NOMO-1 treated with DMSO at 0.1 percent for 48 hours (cell line): ENCODE measurements around the gene THBS4.
"Not testable (repeated sequence)": the region's sequence is repeated elsewhere in the genome, so short reads cannot be mapped to it uniquely, and the experiment has no call there.

ENCODE experiments used
- DNase-seq: peaks from one replicate; lab custom pipeline; 2025; ENCODE audit not compliant: unreplicated experiment; lab: John Stamatoyannopoulos, UW

The THBS4 gene

GRCh38 chr5:80076131-80077050 is 41.2 kb downstream of the THBS4 start:
- no peak for DNase-seq

GRCh38 chr5:80077051-80077714 is 42.0 kb downstream of the THBS4 start:
- DNase-seq = no peak

GRCh38 chr5:80078921-80079320 is 43.8 kb downstream of the THBS4 start:
- DNase-seq = no peak

GRCh38 chr5:80082281-80082680 is 47.1 kb downstream of the THBS4 start:
- DNase-seq = no peak

GRCh38 chr5:80082731-80083100 is 47.6 kb downstream of the THBS4 start:
- DNase-seq = no peak

GRCh38 chr5:80083101-80083890 is 48.1 kb downstream of the THBS4 start:
- peak; percentile 75 for DNase-seq

GRCh38 chr5:80090884-80091166 is 55.7 kb downstream of the THBS4 start:
- DNase-seq = no peak

- DNase-seq = peak; percentile 71
Measured at GRCh38 chr5:80091792-80092192, 56.6 kb downstream of the THBS4 start.

GRCh38 chr5:80092486-80093107 is 57.4 kb downstream of the THBS4 start:
- DNase-seq = no peak

- no peak for DNase-seq
Measured at GRCh38 chr5:80093796-80094195, 58.6 kb downstream of the THBS4 start.

GRCh38 chr5:80094236-80094738 is 59.1 kb downstream of the THBS4 start:
- no peak for DNase-seq

GRCh38 chr5:80097451-80097850 is 62.3 kb downstream of the THBS4 start:
- DNase-seq = no peak

GRCh38 chr5:80101993-80102392 is 66.8 kb downstream of the THBS4 start:
- no peak for DNase-seq

- DNase-seq = no peak
Measured at GRCh38 chr5:80103371-80103770, 68.2 kb downstream of the THBS4 start.

GRCh38 chr5:80105698-80106439 is 70.7 kb downstream of the THBS4 start:
- DNase-seq = no peak

- DNase-seq = no peak
Measured at GRCh38 chr5:80106916-80107315, 71.8 kb downstream of the THBS4 start.

- DNase-seq = no peak
Measured at GRCh38 chr5:80109646-80110478, 74.7 kb downstream of the THBS4 start.

GRCh38 chr5:80111376-80111990 is 76.3 kb downstream of the THBS4 start:
- not testable (repeated sequence) for DNase-seq

GRCh38 chr5:80114860-80115259 is 79.7 kb downstream of the THBS4 start:
- no peak for DNase-seq
